DND-41 (cell line): ENCODE measurements around the gene SLC8B1.

Experiments
- EZH2 ChIP-seq: IDR thresholded peaks from 3 replicates; pipeline ENCODE4 v1.6.1; 2012; ENCODE audit warnings: borderline replicate concordance, low read depth, mild to moderate bottlenecking, moderate library complexity, low read length, inconsistent platforms; ENCODE audit not compliant: severe bottlenecking
- TF ChIP-seq, protein P1 (sequence below): IDR thresholded peaks from 2 replicates; pipeline ENCODE4 v1.5.1; 2012; ENCODE audit warnings: borderline replicate concordance, low read length, moderate library complexity, mild to moderate bottlenecking; ENCODE audit not compliant: poor library complexity, severe bottlenecking; ENCODE audit errors: extremely low read depth

DNA sequence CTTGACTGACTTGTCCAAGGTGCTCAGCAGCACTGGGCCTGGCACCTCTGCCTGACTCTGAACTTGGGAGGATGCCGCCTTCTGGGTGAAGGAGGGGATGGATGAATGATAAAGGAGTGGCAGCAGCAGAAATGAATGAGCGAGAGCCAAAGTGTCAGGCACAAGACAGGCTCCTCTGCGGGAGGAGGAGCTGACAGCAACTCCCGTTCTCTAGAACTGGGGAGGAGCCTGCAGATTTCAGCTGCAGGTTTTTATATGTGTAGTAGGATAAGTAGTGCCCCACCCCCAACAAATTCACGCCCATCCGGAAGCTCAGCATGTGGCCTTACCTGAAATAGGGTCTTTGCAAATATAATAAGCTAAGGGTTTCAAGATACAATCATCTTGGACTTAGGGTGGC, 33.1 kb downstream of the SLC8B1 start:
- TF ChIP-seq, protein P1, sequence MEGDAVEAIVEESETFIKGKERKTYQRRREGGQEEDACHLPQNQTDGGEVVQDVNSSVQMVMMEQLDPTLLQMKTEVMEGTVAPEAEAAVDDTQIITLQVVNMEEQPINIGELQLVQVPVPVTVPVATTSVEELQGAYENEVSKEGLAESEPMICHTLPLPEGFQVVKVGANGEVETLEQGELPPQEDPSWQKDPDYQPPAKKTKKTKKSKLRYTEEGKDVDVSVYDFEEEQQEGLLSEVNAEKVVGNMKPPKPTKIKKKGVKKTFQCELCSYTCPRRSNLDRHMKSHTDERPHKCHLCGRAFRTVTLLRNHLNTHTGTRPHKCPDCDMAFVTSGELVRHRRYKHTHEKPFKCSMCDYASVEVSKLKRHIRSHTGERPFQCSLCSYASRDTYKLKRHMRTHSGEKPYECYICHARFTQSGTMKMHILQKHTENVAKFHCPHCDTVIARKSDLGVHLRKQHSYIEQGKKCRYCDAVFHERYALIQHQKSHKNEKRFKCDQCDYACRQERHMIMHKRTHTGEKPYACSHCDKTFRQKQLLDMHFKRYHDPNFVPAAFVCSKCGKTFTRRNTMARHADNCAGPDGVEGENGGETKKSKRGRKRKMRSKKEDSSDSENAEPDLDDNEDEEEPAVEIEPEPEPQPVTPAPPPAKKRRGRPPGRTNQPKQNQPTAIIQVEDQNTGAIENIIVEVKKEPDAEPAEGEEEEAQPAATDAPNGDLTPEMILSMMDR, result no peak
- no peak for TF ChIP-seq EZH2
